Measurements from ENCODE around the gene JTB.
"Not testable (repeated sequence)": the region's sequence is repeated elsewhere in the genome, so short reads cannot be mapped to it uniquely, and the experiment has no call there.

The JTB gene

DNA sequence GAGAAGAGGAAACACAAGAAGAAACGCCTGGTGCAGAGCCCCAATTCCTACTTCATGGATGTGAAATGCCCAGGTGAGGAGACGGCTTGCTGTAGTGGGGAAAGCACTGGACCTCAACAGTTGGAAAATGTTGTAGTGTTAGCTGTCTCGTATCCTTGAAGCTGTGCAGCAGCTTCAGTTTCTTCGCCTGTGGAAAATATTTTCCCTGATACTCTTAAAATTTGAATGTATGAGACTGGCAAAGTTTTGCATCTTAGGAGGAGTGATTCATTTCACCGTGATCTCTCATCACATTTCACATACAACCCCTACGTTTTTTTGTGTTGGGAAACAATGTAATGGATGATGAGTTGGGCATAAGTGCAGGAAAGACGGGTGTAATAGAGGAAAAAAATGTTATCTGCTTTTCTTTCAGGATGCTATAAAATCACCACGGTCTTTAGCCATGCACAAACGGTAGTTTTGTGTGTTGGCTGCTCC is 13.7 kb upstream of the JTB start:
- DNase-seq (ENCODE audit: insufficient read length) (no peak), FAIRE-seq (no peak)
- no peak for TF ChIP-seq POLR2AphosphoS5 (IDR thresholded peaks at IDR 0.05; ENCODE audit: low read depth, low read length)
- TF ChIP-seq TAF1 (IDR thresholded peaks at IDR 0.05; ENCODE audit: borderline replicate concordance, low read depth, low read length), result no peak
- TF ChIP-seq POLR2A (IDR thresholded peaks at IDR 0.05; ENCODE audit: low read depth, low read length), result no peak

DNA sequence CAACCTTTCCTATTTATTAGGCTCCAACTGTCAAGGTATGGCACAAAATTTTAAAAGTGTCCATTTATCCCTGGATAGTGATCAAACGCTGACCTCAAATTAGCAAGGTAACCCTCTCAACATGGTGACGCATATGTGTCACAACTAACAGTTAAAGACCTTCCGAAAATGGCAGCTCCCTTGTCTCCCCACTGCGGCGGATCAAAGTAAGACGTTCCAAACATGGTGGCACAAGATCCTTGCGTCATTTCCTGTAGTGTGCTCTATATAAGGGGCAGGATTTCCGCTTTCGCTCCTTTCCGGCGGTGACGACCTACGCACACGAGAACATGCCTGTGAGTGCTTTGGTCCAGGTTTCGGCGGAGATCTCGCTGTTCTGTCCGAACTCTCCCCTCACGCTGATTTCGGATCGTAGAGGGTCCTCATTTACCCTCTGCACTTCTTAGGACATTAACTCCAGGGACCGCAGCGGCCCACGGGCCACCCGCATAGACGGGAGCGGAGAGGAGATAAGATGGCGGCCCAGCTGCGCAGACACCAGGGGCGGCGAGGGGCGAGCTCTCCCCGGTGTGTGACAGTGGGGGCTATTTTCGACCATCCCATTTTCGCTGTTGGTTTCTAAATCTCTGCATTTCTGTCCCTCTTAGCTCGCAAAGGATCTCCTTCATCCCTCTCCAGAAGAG is 13.1 kb upstream of the JTB start, which contains the start of gene RPS27:
RPS27 (plus strand) TSS at position 295 of the 683 bp plus-strand sequence; CDS start at position 330, 35 bp downstream.
- peak; percentile 93 for FAIRE-seq
- DNase-seq (ENCODE audit: insufficient read length), result peak; percentile 78
- TF ChIP-seq POLR2A (IDR thresholded peaks at IDR 0.05; ENCODE audit: low read depth, low read length) (peak; percentile 100), POLR2AphosphoS5 (IDR thresholded peaks at IDR 0.05; ENCODE audit: low read depth, low read length) (peak; percentile 100), TAF1 (IDR thresholded peaks at IDR 0.05; ENCODE audit: borderline replicate concordance, low read depth, low read length) (peak; percentile 99)

DNA sequence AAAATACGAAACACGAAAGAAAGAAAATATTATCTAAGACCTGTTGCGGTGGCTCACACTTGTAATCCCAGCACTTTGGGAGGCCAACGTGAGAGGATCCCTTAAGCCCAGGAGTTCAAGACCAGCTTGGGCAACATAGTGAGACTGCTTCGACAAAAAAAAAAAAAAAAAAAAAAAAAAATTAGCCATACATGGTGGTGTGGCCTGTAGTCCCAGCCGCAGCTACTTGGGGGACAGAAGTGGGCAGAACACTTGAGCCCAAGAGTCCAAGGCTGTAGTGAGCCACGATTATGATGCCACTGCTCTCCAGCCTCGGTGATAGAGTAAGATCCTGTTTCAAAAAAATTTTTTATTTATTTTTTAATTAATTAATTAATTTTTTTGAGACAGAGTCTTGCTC is 10.1 kb upstream of the JTB start:
- no peak for DNase-seq (ENCODE audit: insufficient read length)
- TF ChIP-seq POLR2A (IDR thresholded peaks at IDR 0.05; ENCODE audit: low read depth, low read length) (no peak), TAF1 (IDR thresholded peaks at IDR 0.05; ENCODE audit: borderline replicate concordance, low read depth, low read length) (no peak), POLR2AphosphoS5 (IDR thresholded peaks at IDR 0.05; ENCODE audit: low read depth, low read length) (no peak)
- no peak for FAIRE-seq

GRCh38 chr1:153985941-153986761 is 8.7 kb upstream of the JTB start, which contains the start of gene RAB13:
Gene RAB13 (minus strand): TSS chr1:153986339. CDS start chr1:153986236, 103 bp downstream.
- FAIRE-seq, result no peak
- DNase-seq (ENCODE audit: insufficient read length), result no peak
- TF ChIP-seq POLR2AphosphoS5 (IDR thresholded peaks at IDR 0.05; ENCODE audit: low read depth, low read length), result no peak
- no peak for TF ChIP-seq TAF1 (IDR thresholded peaks at IDR 0.05; ENCODE audit: borderline replicate concordance, low read depth, low read length)
- no peak for TF ChIP-seq POLR2A (IDR thresholded peaks at IDR 0.05; ENCODE audit: low read depth, low read length)

- FAIRE-seq (no peak), DNase-seq (ENCODE audit: insufficient read length) (no peak)
- TF ChIP-seq POLR2A (IDR thresholded peaks at IDR 0.05; ENCODE audit: low read depth, low read length), result no peak
Observed at GRCh38 chr1:153985341-153985912, 8.0 kb upstream of the JTB start.

- TF ChIP-seq TAF1 (IDR thresholded peaks at IDR 0.05; ENCODE audit: borderline replicate concordance, low read depth, low read length) (no peak), POLR2AphosphoS5 (IDR thresholded peaks at IDR 0.05; ENCODE audit: low read depth, low read length) (no peak), POLR2A (IDR thresholded peaks at IDR 0.05; ENCODE audit: low read depth, low read length) (no peak)
- FAIRE-seq (no peak), DNase-seq (ENCODE audit: insufficient read length) (no peak)
Observed at GRCh38 chr1:153984123-153984894, 6.8 kb upstream of the JTB start.

GRCh38 chr1:153981735-153982134 is 4.3 kb upstream of the JTB start:
- not testable (repeated sequence) for DNase-seq (ENCODE audit: insufficient read length); FAIRE-seq

DNA sequence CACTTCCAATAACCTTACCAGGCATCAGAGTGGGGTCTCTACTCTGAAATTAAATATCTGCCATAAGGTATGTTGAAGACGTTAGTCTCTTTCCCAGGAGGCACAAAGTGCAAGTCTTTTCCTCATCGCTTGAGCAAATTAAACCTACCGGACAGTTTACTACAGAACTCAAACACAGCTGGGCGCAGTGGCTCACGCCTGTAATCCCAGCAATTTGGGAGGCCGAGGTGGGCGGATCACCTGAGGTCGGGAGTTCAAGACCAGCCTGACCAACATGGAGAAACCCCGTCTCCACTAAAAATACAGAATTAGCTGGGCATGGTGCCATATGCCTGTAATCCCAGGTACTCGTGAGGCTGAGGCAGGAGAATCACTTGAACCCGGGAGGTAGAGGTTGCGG is 1.6 kb upstream of the JTB start:
- not testable (repeated sequence) for FAIRE-seq

GRCh38 chr1:153978274-153978909 is 918 bp upstream of the JTB start:
- no peak for TF ChIP-seq TAF1 (IDR thresholded peaks at IDR 0.05; ENCODE audit: borderline replicate concordance, low read depth, low read length)
- no peak for TF ChIP-seq POLR2A (IDR thresholded peaks at IDR 0.05; ENCODE audit: low read depth, low read length)
- TF ChIP-seq POLR2AphosphoS5 (IDR thresholded peaks at IDR 0.05; ENCODE audit: low read depth, low read length), result no peak
- no peak for DNase-seq (ENCODE audit: insufficient read length)
- FAIRE-seq, result no peak

More for the DNA sequence above, 1.6 kb upstream of the JTB start:
- not testable (repeated sequence) for DNase-seq (ENCODE audit: insufficient read length)

GRCh38 chr1:153976819-153977249 is 640 bp downstream of the JTB start:
- FAIRE-seq, result no peak
- DNase-seq (ENCODE audit: insufficient read length), result no peak
- TF ChIP-seq POLR2A (IDR thresholded peaks at IDR 0.05; ENCODE audit: low read depth, low read length) (no peak), TAF1 (IDR thresholded peaks at IDR 0.05; ENCODE audit: borderline replicate concordance, low read depth, low read length) (no peak), POLR2AphosphoS5 (IDR thresholded peaks at IDR 0.05; ENCODE audit: low read depth, low read length) (no peak)

DNA sequence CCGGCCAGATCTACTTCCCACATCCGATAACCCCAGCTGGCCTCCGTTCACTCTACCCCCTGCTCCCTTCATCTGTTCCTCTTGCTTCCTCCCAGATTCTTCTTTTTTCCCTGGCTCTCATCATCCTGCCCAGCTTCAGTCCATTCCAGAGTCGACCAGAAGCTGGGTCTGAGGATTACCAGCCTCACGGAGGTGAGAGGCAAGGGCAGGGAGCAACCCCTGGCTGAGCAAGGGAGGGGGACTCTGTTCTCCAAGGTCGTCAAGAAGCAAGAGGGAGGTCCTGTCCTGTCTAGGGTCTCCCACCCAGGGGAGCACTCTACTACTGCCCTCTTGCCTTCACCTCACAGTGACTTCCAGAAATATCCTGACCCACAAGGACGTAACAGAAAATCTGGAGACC is 3.9 kb downstream of the JTB start:
- no peak for DNase-seq (ENCODE audit: insufficient read length)
- TF ChIP-seq POLR2A (IDR thresholded peaks at IDR 0.05; ENCODE audit: low read depth, low read length), result 0 out of 2 replicates have a peak, but pooled peaks have one; percentile 36
- TF ChIP-seq TAF1 (IDR thresholded peaks at IDR 0.05; ENCODE audit: borderline replicate concordance, low read depth, low read length), result no peak
- peak; percentile 45; the same call in 1 of the 2 replicates for TF ChIP-seq POLR2AphosphoS5 (IDR thresholded peaks at IDR 0.05; ENCODE audit: low read depth, low read length)
- FAIRE-seq, result no peak
